ENCODE measurements around the gene EFCAB6.

Gene EFCAB6

DNA sequence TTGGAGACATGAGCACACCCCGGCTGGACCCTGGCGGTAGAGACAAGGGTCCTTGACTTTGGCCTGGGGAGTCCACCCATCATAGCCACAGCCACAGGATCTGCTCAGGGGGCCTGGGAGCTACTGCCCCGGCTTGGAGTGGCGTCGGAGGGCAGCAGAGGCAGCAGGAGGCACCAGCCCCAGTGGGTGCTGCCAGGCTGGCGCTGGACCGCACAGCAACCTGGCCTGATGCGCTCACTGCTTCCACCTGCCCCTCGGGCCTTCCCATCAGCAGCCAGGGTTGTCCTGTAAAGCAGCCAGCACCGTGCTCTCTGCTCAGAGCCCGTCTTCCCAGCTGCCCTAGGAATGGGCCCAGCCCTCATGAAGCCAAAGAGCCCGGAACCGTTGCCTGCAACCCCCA lies 28.3 kb upstream of the EFCAB6 start:
- H3K4me1 ChIP-seq (ENCODE audit: insufficient read depth, poor library complexity, severe bottlenecking): no peaks in the 10 kb centered on the region
- H3K27me3 ChIP-seq (ENCODE audit: insufficient read depth, poor library complexity, severe bottlenecking): no peaks in the 10 kb centered on the region
- no peak for DNase-seq (ENCODE audit: low spot score)
- H3K36me3 ChIP-seq (ENCODE audit: low read depth): no peaks in the 10 kb centered on the region
- no peak overlapping the region for H3K27ac ChIP-seq (ENCODE audit: poor library complexity, severe bottlenecking)
- no peak for TF ChIP-seq CTCF (IDR thresholded peaks at IDR 0.05; ENCODE audit: poor library complexity, severe bottlenecking)
- no peak for ATAC-seq (ENCODE audit: low read depth)
- H3K9me3 ChIP-seq (ENCODE audit: severe bottlenecking): no peaks in the 10 kb centered on the region
- H3K4me3 ChIP-seq (ENCODE audit: severe bottlenecking): no peak overlapping the region

- Histone ChIP-seq H3K27ac (ENCODE audit: poor library complexity, severe bottlenecking) (no peak overlapping the region), H3K9me3 (ENCODE audit: severe bottlenecking) (no peaks in the 10 kb centered on the region), H3K4me3 (ENCODE audit: severe bottlenecking) (no peak overlapping the region), H3K36me3 (ENCODE audit: low read depth) (no peaks in the 10 kb centered on the region), H3K4me1 (ENCODE audit: insufficient read depth, poor library complexity, severe bottlenecking) (no peaks in the 10 kb centered on the region), H3K27me3 (ENCODE audit: insufficient read depth, poor library complexity, severe bottlenecking) (no peaks in the 10 kb centered on the region)
- DNase-seq (ENCODE audit: low spot score) (no peak), ATAC-seq (ENCODE audit: low read depth) (no peak)
- no peak for TF ChIP-seq CTCF (IDR thresholded peaks at IDR 0.05; ENCODE audit: poor library complexity, severe bottlenecking)
Observed at GRCh38 chr22:43839781-43840180, 27.7 kb upstream of the EFCAB6 start.

- no peak for ATAC-seq (ENCODE audit: low read depth)
- no peak for TF ChIP-seq CTCF (IDR thresholded peaks at IDR 0.05; ENCODE audit: poor library complexity, severe bottlenecking)
- H3K36me3 ChIP-seq (ENCODE audit: low read depth): no peaks in the 10 kb centered on the region
Observed at GRCh38 chr22:43838571-43839307, 26.6 kb upstream of the EFCAB6 start.

GRCh38 chr22:43838161-43838560 lies 26.1 kb upstream of the EFCAB6 start:
- Histone ChIP-seq H3K36me3 (ENCODE audit: low read depth) (no peaks in the 10 kb centered on the region), H3K4me3 (ENCODE audit: severe bottlenecking) (no peak overlapping the region), H3K27me3 (ENCODE audit: insufficient read depth, poor library complexity, severe bottlenecking) (no peaks in the 10 kb centered on the region), H3K9me3 (ENCODE audit: severe bottlenecking) (no peaks in the 10 kb centered on the region), H3K4me1 (ENCODE audit: insufficient read depth, poor library complexity, severe bottlenecking) (no peaks in the 10 kb centered on the region), H3K27ac (ENCODE audit: poor library complexity, severe bottlenecking) (no peak overlapping the region)
- ATAC-seq (ENCODE audit: low read depth): no peak
- DNase-seq (ENCODE audit: low spot score): no peak
- no peak for TF ChIP-seq CTCF (IDR thresholded peaks at IDR 0.05; ENCODE audit: poor library complexity, severe bottlenecking)

More at GRCh38 chr22:43838571-43839307, 26.6 kb upstream of the EFCAB6 start:
- no peaks in the 10 kb centered on the region for H3K27me3 ChIP-seq (ENCODE audit: insufficient read depth, poor library complexity, severe bottlenecking)
- no peak overlapping the region for H3K27ac ChIP-seq (ENCODE audit: poor library complexity, severe bottlenecking)
- no peaks in the 10 kb centered on the region for H3K4me1 ChIP-seq (ENCODE audit: insufficient read depth, poor library complexity, severe bottlenecking)
- no peak overlapping the region for H3K4me3 ChIP-seq (ENCODE audit: severe bottlenecking)
- DNase-seq (ENCODE audit: low spot score): no peak
- H3K9me3 ChIP-seq (ENCODE audit: severe bottlenecking): no peaks in the 10 kb centered on the region

DNA sequence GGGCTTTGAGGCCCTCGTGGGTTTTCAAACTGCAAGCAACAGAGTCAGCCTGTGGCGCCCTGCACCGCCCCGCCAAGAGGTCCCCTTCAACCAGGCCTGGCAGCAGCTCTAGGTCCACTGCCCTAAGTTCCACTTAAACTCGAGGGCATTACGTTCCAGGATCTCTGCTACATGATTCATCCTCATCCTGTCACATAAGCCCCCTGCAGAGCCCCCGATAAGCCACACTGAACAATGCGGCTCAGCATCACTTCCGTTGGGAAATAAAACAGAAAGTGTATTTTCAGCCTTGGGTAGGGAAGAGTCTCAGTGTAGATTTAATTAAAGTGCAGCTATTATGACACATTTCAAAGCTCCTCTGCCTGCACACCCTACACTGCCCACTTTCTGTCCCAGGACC lies 25.6 kb upstream of the EFCAB6 start:
- Histone ChIP-seq H3K27ac (ENCODE audit: poor library complexity, severe bottlenecking) (no peak overlapping the region), H3K4me3 (ENCODE audit: severe bottlenecking) (no peak overlapping the region), H3K36me3 (ENCODE audit: low read depth) (no peaks in the 10 kb centered on the region), H3K27me3 (ENCODE audit: insufficient read depth, poor library complexity, severe bottlenecking) (no peaks in the 10 kb centered on the region), H3K4me1 (ENCODE audit: insufficient read depth, poor library complexity, severe bottlenecking) (no peaks in the 10 kb centered on the region), H3K9me3 (ENCODE audit: severe bottlenecking) (no peaks in the 10 kb centered on the region)
- no peak for TF ChIP-seq CTCF (IDR thresholded peaks at IDR 0.05; ENCODE audit: poor library complexity, severe bottlenecking)
- DNase-seq (ENCODE audit: low spot score) (no peak), ATAC-seq (ENCODE audit: low read depth) (no peak)
